ENCODE results near the gene PPP1R13B. TPM values are rescaled to one million over a fixed set of nuclear protein-coding genes. Genes with fewer than 3 reads are reported as not detected.

The PPP1R13B gene
- total and polyA plus RNA-seq, 8 donors = 20.9 to 33.9 (median 26.9) TPM

DNA sequence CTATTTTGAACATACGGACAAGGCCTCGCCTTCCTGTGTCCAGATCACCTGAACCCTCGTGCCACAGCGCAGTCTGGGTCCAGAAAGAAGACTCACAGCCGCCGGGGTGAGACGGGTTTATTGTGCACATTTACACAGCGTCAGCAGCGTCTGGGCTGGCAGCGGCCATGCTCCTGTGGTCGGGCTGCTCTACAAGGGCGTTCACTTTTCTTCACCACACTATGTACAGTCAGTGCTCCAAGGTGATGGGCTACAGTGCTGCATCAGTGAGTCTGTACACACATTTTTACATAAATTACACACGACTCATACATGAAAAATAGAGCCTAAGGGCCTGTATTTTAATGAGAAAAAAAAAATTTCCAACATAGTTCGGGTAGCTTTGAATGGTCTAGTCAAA lies 113.7 kb downstream of the PPP1R13B start:
- FAIRE-seq (no peak), ATAC-seq (no peak), DNase-seq (peak in 1 of 6 donors; percentile 47)
- Histone ChIP-seq H3K36me3 (peaks cover 0 to 36% (median 7%) of the 10 kb centered on the region in 3 donors), H3K4me1 (peaks cover 10 to 17% (median 13%) of the 10 kb centered on the region in 3 donors), H3K27ac (no peak overlapping the region), H3K4me3 (no peak overlapping the region), H3K9me3 (no peaks in the 10 kb centered on the region), H3K27me3 (no peaks in the 10 kb centered on the region)
- intact Hi-C loops (cut with DNase I) = loop anchor here in 1 of 3 donors (10.0 kb wide), 1 partner anchor 181 kb away; no protein-coding TSS in a partner anchor
- TF ChIP-seq, protein P1, sequence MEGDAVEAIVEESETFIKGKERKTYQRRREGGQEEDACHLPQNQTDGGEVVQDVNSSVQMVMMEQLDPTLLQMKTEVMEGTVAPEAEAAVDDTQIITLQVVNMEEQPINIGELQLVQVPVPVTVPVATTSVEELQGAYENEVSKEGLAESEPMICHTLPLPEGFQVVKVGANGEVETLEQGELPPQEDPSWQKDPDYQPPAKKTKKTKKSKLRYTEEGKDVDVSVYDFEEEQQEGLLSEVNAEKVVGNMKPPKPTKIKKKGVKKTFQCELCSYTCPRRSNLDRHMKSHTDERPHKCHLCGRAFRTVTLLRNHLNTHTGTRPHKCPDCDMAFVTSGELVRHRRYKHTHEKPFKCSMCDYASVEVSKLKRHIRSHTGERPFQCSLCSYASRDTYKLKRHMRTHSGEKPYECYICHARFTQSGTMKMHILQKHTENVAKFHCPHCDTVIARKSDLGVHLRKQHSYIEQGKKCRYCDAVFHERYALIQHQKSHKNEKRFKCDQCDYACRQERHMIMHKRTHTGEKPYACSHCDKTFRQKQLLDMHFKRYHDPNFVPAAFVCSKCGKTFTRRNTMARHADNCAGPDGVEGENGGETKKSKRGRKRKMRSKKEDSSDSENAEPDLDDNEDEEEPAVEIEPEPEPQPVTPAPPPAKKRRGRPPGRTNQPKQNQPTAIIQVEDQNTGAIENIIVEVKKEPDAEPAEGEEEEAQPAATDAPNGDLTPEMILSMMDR (IDR thresholded peaks at IDR 0.05) = no peak
- WGBS, 2 donors = 88% methylated on average over 14 of the region's 14 CpGs

DNA sequence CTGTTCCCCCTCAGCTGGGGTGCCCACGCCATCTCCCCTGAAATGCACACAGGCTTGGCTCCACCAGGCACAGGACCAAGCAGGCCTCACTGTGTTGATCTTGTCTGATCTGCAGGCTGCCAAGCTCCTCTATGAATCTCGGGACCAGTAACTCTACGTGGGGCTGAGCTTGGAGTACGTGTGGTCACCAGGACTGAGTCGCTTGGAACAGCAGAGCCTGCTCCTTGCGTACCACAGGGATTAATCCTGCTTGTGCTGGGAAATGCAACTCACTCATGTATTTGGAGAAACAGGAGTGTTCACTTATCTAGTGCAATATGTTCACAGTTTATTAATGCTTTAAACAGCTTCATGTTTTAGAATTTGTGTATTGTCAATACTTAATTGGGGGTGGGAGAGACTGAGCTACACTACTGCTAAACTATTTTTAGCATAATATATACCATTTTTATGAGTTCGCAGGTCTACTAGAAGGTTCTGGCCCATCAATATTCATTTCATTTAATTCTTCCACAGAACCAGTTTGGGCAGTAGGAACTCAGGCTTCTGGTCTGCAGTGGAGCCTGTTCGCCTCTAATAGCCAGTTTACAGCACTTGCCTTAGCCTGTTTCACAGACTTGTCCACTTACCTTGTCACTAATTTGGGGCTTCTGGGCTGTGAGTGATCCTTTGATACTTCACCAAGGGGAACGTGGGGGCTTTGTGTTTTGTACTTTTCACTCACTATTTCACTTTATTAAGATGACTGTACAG lies 114.3 kb downstream of the PPP1R13B start:
- no peak overlapping the region for H3K4me3 ChIP-seq
- H3K9me3 ChIP-seq = no peaks in the 10 kb centered on the region
- peak in 1 of 6 donors; percentile 30 for DNase-seq
- no peak for ATAC-seq
- H3K36me3 ChIP-seq = peaks cover 0 to 31% (median 2%) of the 10 kb centered on the region in 3 donors
- no peaks in the 10 kb centered on the region for H3K27me3 ChIP-seq
- WGBS, 2 donors = 85 to 87% methylated on average over 9 of the region's 9 CpGs
- TF ChIP-seq, protein P1 (IDR thresholded peaks at IDR 0.05) = no peak
- no peak for FAIRE-seq
- peaks cover 10 to 17% (median 13%) of the 10 kb centered on the region in 3 donors for H3K4me1 ChIP-seq
- no peak overlapping the region for H3K27ac ChIP-seq
- intact Hi-C loops (cut with DNase I) = loop anchor here in 1 of 3 donors (10.0 kb wide), 1 partner anchor 182 kb away; no protein-coding TSS in a partner anchor

DNA sequence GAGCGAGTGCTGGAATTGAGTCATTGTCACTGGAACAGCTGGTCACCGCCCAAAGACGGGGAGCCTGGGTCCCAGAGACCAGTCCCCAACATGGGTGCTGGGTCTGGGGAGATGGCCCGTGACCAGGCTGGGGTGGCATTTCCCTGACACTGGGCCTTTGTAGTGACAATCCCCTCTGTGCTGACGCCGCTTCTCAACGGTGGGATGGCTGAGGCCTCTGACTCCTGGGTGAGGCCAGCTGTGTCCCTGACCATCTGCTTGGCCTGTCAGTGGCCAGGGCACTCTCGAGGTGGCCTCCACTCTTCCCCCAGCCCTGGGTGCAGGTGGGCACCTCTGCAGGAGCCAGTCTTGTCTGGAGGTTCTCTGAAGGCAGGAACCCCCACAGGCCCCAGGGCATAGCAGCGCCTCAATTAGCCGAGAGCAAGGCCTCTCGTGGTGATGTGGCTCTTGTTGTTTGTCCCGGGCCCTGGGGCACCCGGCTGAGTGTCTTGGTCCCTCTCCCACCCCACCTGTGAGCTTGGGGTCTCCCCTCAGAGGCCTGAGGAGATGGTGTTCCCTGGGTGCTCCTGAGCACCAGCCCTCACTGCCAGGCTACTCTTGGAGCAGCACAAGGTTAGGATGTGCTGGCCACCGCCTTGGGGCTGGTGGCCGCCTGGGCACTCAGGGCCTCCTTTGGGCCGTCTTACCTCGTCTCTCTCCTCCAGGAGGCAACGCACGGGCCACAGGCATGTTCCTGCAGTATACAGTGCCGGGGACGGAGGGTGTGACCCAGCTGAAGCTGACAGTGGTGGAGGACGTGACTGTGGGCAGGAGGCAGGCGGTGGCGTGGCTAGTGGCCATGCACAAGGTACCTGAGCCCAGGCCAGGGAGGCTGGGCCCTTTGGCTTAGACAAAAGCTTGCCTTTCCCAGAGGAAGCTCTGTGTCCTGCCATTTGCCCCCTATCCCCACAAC lies 115.2 kb downstream of the PPP1R13B start:
- FAIRE-seq = no peak
- no peaks in the 10 kb centered on the region for H3K27me3 ChIP-seq
- intact Hi-C loops (cut with DNase I) = loop anchor here in 1 of 3 donors (10.0 kb wide), 1 partner anchor 183 kb away; no protein-coding TSS in a partner anchor
- ATAC-seq = no peak
- 91 to 92% methylated on average over 22 to 24 of the region's 24 CpGs for WGBS, 2 donors
- H3K27ac ChIP-seq = no peak overlapping the region
- TF ChIP-seq, protein P1 (IDR thresholded peaks at IDR 0.05) = no peak
- H3K36me3 ChIP-seq = peaks cover 0 to 23% (median 0%) of the 10 kb centered on the region in 3 donors
- no peak overlapping the region for H3K4me3 ChIP-seq
- no peaks in the 10 kb centered on the region for H3K9me3 ChIP-seq
- DNase-seq = peak in 1 of 6 donors; percentile 81
- peaks cover 10 to 17% (median 13%) of the 10 kb centered on the region in 3 donors for H3K4me1 ChIP-seq

DNA sequence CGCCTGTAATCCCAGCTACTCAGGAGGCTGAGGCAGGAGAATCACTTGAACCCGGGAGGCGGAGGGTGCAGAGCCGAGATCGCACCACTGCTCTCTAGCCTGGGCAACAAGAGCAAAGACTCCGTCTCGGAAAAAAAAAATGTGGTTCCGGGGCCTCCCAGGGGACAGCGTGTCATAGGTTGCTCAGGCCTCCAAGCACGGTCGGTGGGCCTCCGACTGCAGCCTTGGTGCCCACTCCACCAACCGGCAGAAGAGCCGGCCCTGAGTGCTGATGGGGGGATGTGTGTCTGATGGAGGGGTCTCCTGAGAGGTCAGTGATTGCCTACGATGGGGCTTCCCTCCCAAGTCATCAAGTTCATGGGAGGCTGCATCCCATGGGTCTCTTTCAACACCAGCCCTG lies 115.9 kb downstream of the PPP1R13B start:
- Histone ChIP-seq H3K4me1 (peaks cover 10 to 17% (median 14%) of the 10 kb centered on the region in 3 donors), H3K4me3 (no peak overlapping the region), H3K27me3 (no peaks in the 10 kb centered on the region), H3K36me3 (peaks cover 0 to 16% (median 0%) of the 10 kb centered on the region in 3 donors), H3K27ac (no peak overlapping the region), H3K9me3 (no peaks in the 10 kb centered on the region)
- no peak for ATAC-seq
- peak in 1 of 6 donors; percentile 69 for DNase-seq
- WGBS, 2 donors = 93 to 96% methylated on average over 15 of the region's 15 CpGs
- TF ChIP-seq, protein P1 (IDR thresholded peaks at IDR 0.05) = no peak
- intact Hi-C loops (cut with DNase I) = loop anchor here in 1 of 3 donors (10.0 kb wide), 1 partner anchor 183 kb away; no protein-coding TSS in a partner anchor
- FAIRE-seq = no peak
